Measurements from ENCODE around the gene SIGLEC15.
"Not testable (repeated sequence)": the region's sequence is repeated elsewhere in the genome, so short reads cannot be mapped to it uniquely, and the experiment has no call there.

SIGLEC15 gene

GRCh38 chr18:45792506-45793263, 32.8 kb upstream of the SIGLEC15 start:
- H3K27ac ChIP-seq (ENCODE audit: low read length), result no peak overlapping the region
- no peak overlapping the region for H3K4me3 ChIP-seq (ENCODE audit: low read length in 2 of 2)
- H3K9ac ChIP-seq (ENCODE audit: low read length in 2 of 2), result no peak overlapping the region
- no peaks in the 10 kb centered on the region for H3K36me3 ChIP-seq (ENCODE audit: control insufficient read depth in 2 of 2, insufficient read depth in 2 of 2, low read length in 2 of 2)
- no peaks in the 10 kb centered on the region for H3K4me1 ChIP-seq (ENCODE audit: control insufficient read depth, insufficient read depth, low read length)
- no peaks in the 10 kb centered on the region for H3K27me3 ChIP-seq (ENCODE audit: control insufficient read depth in 1 of 2, insufficient read depth in 2 of 2, low read length in 2 of 2)
- peaks cover 0 to 3% of the 10 kb centered on the region in 2 donors for H3K9me3 ChIP-seq (ENCODE audit: control insufficient read depth in 2 of 2, low read length in 2 of 2)

GRCh38 chr18:45793264-45793965, 32.1 kb upstream of the SIGLEC15 start:
- H3K4me1 ChIP-seq (ENCODE audit: control insufficient read depth, insufficient read depth, low read length), result no peaks in the 10 kb centered on the region
- no peak overlapping the region for H3K9ac ChIP-seq (ENCODE audit: low read length in 2 of 2)
- H3K4me3 ChIP-seq (ENCODE audit: low read length in 2 of 2), result no peak overlapping the region
- H3K27me3 ChIP-seq (ENCODE audit: control insufficient read depth in 1 of 2, insufficient read depth in 2 of 2, low read length in 2 of 2), result no peaks in the 10 kb centered on the region
- no peak overlapping the region for H3K27ac ChIP-seq (ENCODE audit: low read length)
- H3K9me3 ChIP-seq (ENCODE audit: control insufficient read depth in 2 of 2, low read length in 2 of 2), result peaks cover 0 to 3% of the 10 kb centered on the region in 2 donors
- H3K36me3 ChIP-seq (ENCODE audit: control insufficient read depth in 2 of 2, insufficient read depth in 2 of 2, low read length in 2 of 2), result no peaks in the 10 kb centered on the region

GRCh38 chr18:45801416-45802004, 24.0 kb upstream of the SIGLEC15 start:
- H3K27ac ChIP-seq (ENCODE audit: low read length), result no peak overlapping the region
- H3K27me3 ChIP-seq (ENCODE audit: control insufficient read depth in 1 of 2, insufficient read depth in 2 of 2, low read length in 2 of 2), result peaks cover 0 to 3% of the 10 kb centered on the region in 2 donors
- H3K4me1 ChIP-seq (ENCODE audit: control insufficient read depth, insufficient read depth, low read length), result no peaks in the 10 kb centered on the region
- no peaks in the 10 kb centered on the region for H3K36me3 ChIP-seq (ENCODE audit: control insufficient read depth in 2 of 2, insufficient read depth in 2 of 2, low read length in 2 of 2)
- no peak overlapping the region for H3K4me3 ChIP-seq (ENCODE audit: low read length in 2 of 2)
- no peak overlapping the region for H3K9ac ChIP-seq (ENCODE audit: low read length in 2 of 2)
- no peaks in the 10 kb centered on the region for H3K9me3 ChIP-seq (ENCODE audit: control insufficient read depth in 2 of 2, low read length in 2 of 2)

- no peak overlapping the region for H3K9ac ChIP-seq (ENCODE audit: low read length in 2 of 2)
- H3K4me1 ChIP-seq (ENCODE audit: control insufficient read depth, insufficient read depth, low read length), result no peaks in the 10 kb centered on the region
- no peak overlapping the region for H3K27ac ChIP-seq (ENCODE audit: low read length)
- no peaks in the 10 kb centered on the region for H3K9me3 ChIP-seq (ENCODE audit: control insufficient read depth in 2 of 2, low read length in 2 of 2)
- no peaks in the 10 kb centered on the region for H3K36me3 ChIP-seq (ENCODE audit: control insufficient read depth in 2 of 2, insufficient read depth in 2 of 2, low read length in 2 of 2)
- H3K4me3 ChIP-seq (ENCODE audit: low read length in 2 of 2), result no peak overlapping the region
- H3K27me3 ChIP-seq (ENCODE audit: control insufficient read depth in 1 of 2, insufficient read depth in 2 of 2, low read length in 2 of 2), result peaks cover 0 to 3% of the 10 kb centered on the region in 2 donors
Measured at GRCh38 chr18:45802814-45803492, 22.5 kb upstream of the SIGLEC15 start.

- Histone ChIP-seq H3K4me1 (ENCODE audit: control insufficient read depth, insufficient read depth, low read length) (no peaks in the 10 kb centered on the region), H3K9me3 (ENCODE audit: control insufficient read depth in 2 of 2, low read length in 2 of 2) (no peaks in the 10 kb centered on the region), H3K27me3 (ENCODE audit: control insufficient read depth in 1 of 2, insufficient read depth in 2 of 2, low read length in 2 of 2) (peaks cover 0 to 3% of the 10 kb centered on the region in 2 donors), H3K9ac (ENCODE audit: low read length in 2 of 2) (no peak overlapping the region), H3K36me3 (ENCODE audit: control insufficient read depth in 2 of 2, insufficient read depth in 2 of 2, low read length in 2 of 2) (no peaks in the 10 kb centered on the region), H3K4me3 (ENCODE audit: low read length in 2 of 2) (no peak overlapping the region), H3K27ac (ENCODE audit: low read length) (no peak overlapping the region)
Measured at GRCh38 chr18:45805551-45805950, 19.9 kb upstream of the SIGLEC15 start.

GRCh38 chr18:45806226-45806625, 19.2 kb upstream of the SIGLEC15 start:
- H3K9ac ChIP-seq (ENCODE audit: low read length in 2 of 2), result no peak overlapping the region
- H3K27ac ChIP-seq (ENCODE audit: low read length), result no peak overlapping the region
- no peaks in the 10 kb centered on the region for H3K9me3 ChIP-seq (ENCODE audit: control insufficient read depth in 2 of 2, low read length in 2 of 2)
- peaks cover 0 to 3% of the 10 kb centered on the region in 2 donors for H3K27me3 ChIP-seq (ENCODE audit: control insufficient read depth in 1 of 2, insufficient read depth in 2 of 2, low read length in 2 of 2)
- H3K36me3 ChIP-seq (ENCODE audit: control insufficient read depth in 2 of 2, insufficient read depth in 2 of 2, low read length in 2 of 2), result no peaks in the 10 kb centered on the region
- no peak overlapping the region for H3K4me3 ChIP-seq (ENCODE audit: low read length in 2 of 2)
- no peaks in the 10 kb centered on the region for H3K4me1 ChIP-seq (ENCODE audit: control insufficient read depth, insufficient read depth, low read length)

GRCh38 chr18:45807144-45807543, 18.3 kb upstream of the SIGLEC15 start:
- not testable (repeated sequence) for H3K27ac ChIP-seq (ENCODE audit: low read length); H3K36me3 ChIP-seq (ENCODE audit: control insufficient read depth in 2 of 2, insufficient read depth in 2 of 2, low read length in 2 of 2); H3K9ac ChIP-seq (ENCODE audit: low read length in 2 of 2); H3K4me1 ChIP-seq (ENCODE audit: control insufficient read depth, insufficient read depth, low read length); H3K9me3 ChIP-seq (ENCODE audit: control insufficient read depth in 2 of 2, low read length in 2 of 2); H3K4me3 ChIP-seq (ENCODE audit: low read length in 2 of 2); H3K27me3 ChIP-seq (ENCODE audit: control insufficient read depth in 1 of 2, insufficient read depth in 2 of 2, low read length in 2 of 2)

- not testable (repeated sequence) for H3K9me3 ChIP-seq (ENCODE audit: control insufficient read depth in 2 of 2, low read length in 2 of 2); H3K27ac ChIP-seq (ENCODE audit: low read length); H3K9ac ChIP-seq (ENCODE audit: low read length in 2 of 2); H3K36me3 ChIP-seq (ENCODE audit: control insufficient read depth in 2 of 2, insufficient read depth in 2 of 2, low read length in 2 of 2); H3K4me3 ChIP-seq (ENCODE audit: low read length in 2 of 2); H3K27me3 ChIP-seq (ENCODE audit: control insufficient read depth in 1 of 2, insufficient read depth in 2 of 2, low read length in 2 of 2); H3K4me1 ChIP-seq (ENCODE audit: control insufficient read depth, insufficient read depth, low read length)
Measured at GRCh38 chr18:45814733-45815132, 10.7 kb upstream of the SIGLEC15 start.

GRCh38 chr18:45817543-45817942, 7.9 kb upstream of the SIGLEC15 start:
- no peaks in the 10 kb centered on the region for H3K36me3 ChIP-seq (ENCODE audit: control insufficient read depth in 2 of 2, insufficient read depth in 2 of 2, low read length in 2 of 2)
- no peaks in the 10 kb centered on the region for H3K9me3 ChIP-seq (ENCODE audit: control insufficient read depth in 2 of 2, low read length in 2 of 2)
- no peak overlapping the region for H3K9ac ChIP-seq (ENCODE audit: low read length in 2 of 2)
- H3K27me3 ChIP-seq (ENCODE audit: control insufficient read depth in 1 of 2, insufficient read depth in 2 of 2, low read length in 2 of 2), result no peaks in the 10 kb centered on the region
- no peaks in the 10 kb centered on the region for H3K4me1 ChIP-seq (ENCODE audit: control insufficient read depth, insufficient read depth, low read length)
- H3K27ac ChIP-seq (ENCODE audit: low read length), result no peak overlapping the region
- H3K4me3 ChIP-seq (ENCODE audit: low read length in 2 of 2), result no peak overlapping the region

- not testable (repeated sequence) for H3K9ac ChIP-seq (ENCODE audit: low read length in 2 of 2); H3K36me3 ChIP-seq (ENCODE audit: control insufficient read depth in 2 of 2, insufficient read depth in 2 of 2, low read length in 2 of 2); H3K9me3 ChIP-seq (ENCODE audit: control insufficient read depth in 2 of 2, low read length in 2 of 2); H3K27me3 ChIP-seq (ENCODE audit: control insufficient read depth in 1 of 2, insufficient read depth in 2 of 2, low read length in 2 of 2); H3K4me1 ChIP-seq (ENCODE audit: control insufficient read depth, insufficient read depth, low read length); H3K4me3 ChIP-seq (ENCODE audit: low read length in 2 of 2); H3K27ac ChIP-seq (ENCODE audit: low read length)
Measured at GRCh38 chr18:45818765-45819164, 6.7 kb upstream of the SIGLEC15 start.
